HG02840 (cell line): ENCODE data around the gene DAAM2.

ENCODE experiments used
- ATAC-seq: cut with Tn5 transposase; IDR thresholded peaks from one replicate; pipeline ENCODE4 v1.9.1; 2021; ENCODE audit warnings: mild to moderate bottlenecking, moderate library complexity, moderate number of reproducible peaks; ENCODE audit not compliant: unreplicated experiment, low FRiP score

Gene DAAM2

GRCh38 chr6:39786649-39787048 is 5.5 kb upstream of the DAAM2 start:
- no peak for ATAC-seq

- no peak for ATAC-seq
Measured at GRCh38 chr6:39787322-39787721, 4.9 kb upstream of the DAAM2 start.

DNA sequence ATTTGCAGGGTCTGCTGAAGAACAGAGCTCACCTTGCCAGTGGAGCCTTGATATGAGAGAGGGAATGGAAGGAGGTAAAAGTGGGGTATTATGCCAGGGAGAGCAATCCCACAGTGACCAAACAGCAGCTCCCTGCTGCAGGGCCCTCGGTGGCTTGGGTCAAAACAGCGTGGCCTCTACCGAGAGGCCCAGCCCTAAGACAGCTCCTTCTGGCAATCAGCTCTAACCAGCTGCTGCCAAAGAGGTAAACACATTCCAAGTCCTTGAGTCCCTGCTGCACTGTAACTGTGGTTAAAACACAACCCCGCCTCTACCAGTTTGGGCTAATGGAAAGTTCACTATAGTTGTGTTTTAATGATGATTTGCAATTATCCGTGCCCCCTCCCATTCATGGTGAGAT is 1.4 kb upstream of the DAAM2 start:
- ATAC-seq, result no peak

DNA sequence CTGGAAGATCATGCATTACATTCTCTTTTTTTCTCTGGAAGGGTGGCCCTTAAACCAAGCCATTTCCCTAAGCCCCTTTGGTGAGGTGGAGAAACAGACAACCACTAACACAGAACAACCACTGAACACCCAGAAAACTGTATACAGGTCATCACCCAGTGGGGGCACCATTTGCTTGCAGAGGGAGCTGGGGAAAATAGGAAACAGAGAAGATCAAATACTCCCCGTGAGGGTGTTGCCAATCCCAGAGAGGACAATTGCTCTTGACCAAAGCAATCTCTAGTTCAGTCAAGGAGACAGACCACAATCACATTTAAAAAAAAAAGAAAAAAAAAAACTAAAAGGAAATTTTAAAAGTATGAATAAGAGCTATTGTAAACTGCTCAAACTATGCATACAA is 865 bp upstream of the DAAM2 start:
- no peak for ATAC-seq

DNA sequence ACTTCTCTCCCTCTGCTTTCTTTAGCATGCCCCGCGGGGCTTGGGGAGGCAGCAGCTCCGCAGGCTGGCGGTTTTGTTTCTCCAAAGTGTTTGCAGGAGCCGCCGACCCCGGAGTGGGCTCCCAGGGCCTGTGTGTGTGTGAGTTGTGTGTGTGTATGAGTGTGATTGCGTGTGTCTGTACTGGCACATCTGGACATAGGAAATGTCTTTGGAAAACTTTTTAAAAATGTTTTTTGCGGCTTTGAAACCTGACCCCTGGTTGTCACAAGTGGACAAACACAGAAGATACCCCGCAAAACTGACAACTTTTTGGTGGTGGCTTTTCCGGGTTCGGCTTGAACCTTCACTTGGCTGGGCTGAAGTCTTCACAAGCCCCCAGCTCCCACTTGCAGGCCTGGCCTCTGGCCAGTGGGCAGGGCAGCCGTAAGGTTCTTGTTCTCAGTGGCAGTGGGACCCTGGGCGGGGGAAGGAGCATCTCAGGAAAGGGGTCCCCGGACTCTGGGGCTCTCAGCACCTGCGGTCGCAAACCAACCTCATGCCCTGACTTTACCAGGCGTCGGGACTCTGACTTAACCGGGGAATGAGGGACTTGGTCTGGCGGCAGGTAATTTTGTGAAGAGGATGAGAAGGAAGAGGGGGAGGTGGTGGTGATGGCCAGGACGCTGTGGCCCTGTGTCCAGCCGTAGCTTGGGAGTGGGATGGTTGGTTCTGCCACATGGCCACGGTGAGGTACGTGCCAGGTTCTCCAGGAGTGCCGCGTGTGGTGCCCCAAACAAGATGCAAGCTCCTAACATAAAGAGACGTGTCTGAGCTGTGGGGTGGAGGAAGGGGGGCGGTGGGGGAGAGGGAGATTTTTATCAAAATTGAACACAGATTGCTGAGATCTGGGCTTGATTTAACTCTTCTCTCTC is 619 bp downstream of the DAAM2 start:
- ATAC-seq, result no peak

GRCh38 chr6:39793516-39793915 is 1.3 kb downstream of the DAAM2 start:
- ATAC-seq, result no peak

DNA sequence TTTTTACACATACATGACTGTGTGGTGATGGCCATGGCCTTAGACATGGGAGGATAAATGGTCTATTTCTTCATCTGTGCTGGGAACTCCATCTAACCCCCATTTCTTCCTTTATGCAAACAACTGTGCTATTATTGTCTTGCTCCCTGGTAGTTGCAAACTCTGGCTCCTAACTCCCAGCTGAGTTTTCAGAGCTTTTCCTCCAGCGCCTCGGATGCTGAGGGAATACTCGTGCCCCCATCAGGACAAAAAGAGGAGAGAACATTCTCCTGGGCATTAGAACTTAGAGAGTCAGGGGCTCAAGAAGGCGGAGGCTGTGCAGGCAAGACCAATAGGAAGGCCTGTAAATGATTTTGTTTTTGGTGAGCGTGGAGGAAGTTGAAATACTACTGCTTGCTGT is 2.1 kb downstream of the DAAM2 start:
- no peak for ATAC-seq

DNA sequence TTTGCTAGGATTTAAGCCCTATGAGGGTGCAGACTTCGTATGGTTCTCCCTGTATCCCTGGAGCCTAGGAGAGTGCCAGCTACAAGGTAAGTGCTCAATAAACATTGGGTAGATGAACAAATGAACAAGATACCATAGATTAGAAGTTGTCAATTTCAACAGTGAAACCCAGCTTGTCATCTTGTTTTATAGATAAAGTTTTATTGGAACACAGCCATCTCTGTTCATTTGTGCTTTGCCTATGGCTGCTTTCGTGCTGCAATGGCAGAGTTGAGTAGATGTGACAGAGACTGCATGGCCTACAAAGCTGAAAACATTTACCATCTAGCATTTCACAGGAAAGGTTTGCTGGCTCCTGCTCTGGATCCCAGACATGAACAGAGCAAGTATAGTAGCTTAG is 5.6 kb downstream of the DAAM2 start:
- no peak for ATAC-seq

DNA sequence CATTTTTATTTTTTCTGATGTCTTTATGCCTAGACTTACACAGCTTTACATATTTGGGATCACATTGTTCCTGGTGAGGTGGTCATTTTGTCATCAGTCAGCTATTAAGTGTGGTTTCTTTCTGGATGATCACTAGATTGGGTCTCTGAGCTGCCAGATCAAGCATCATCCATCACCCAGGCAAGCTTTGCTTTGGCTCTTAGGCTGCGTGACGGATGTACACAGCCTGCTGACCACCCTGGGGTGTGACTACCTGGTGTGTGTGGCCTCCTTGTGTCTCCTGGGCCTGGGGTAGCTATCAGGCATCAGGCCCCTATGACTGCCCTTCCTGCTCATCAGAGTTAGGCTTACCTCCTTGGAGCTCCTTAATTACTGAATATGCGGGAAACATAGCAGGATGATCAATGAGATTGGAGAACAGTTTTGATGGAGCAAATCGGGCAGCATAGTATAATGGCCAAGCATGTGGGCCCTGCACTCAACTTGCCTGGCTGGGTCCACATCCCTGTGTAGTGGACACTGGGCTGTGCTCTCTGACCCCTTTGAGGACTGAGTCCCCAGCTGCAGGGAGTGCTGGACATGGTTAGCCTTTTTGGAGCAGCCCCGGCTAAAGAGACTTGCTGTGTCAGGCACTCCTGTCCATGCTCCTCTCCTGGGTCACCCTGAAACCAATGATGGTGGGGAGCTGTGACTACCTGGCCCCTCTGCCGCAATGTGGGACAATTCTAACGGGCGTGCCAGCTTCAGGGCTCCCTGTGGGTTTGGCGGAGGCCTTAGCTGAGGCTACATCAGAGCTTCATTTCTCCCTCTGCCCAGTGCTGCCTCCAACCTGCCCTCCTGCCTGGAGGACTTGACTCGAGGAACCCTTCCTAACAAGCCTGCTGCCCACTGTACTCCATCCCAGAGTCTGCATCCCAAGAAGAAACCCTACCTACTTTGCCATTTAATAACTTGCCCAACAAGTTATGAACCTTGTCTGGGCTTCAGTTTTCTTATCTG is 8.2 kb downstream of the DAAM2 start:
- no peak for ATAC-seq

- ATAC-seq, result no peak
Measured at GRCh38 chr6:39801456-39802251, 9.5 kb downstream of the DAAM2 start.

DNA sequence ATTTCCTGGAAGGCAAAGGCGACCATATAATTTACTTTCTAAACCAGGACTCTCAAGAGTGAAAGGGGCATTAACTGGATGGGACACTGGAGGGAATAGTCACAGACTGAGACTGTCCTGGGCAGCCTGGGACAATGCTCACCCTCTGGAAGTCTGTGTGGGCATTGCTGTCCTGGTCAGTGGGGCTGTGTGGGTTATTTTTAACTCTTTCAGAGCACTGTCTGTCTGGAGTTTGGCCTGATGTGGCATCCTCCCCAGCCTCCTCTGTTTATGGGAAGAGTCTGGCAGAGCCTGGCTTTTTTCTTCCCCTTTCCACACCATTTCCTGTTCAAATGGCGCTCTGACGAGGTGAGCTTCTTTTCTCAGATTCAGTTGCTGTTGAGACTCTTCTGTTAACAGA is 11.7 kb downstream of the DAAM2 start:
- ATAC-seq, result no peak

DNA sequence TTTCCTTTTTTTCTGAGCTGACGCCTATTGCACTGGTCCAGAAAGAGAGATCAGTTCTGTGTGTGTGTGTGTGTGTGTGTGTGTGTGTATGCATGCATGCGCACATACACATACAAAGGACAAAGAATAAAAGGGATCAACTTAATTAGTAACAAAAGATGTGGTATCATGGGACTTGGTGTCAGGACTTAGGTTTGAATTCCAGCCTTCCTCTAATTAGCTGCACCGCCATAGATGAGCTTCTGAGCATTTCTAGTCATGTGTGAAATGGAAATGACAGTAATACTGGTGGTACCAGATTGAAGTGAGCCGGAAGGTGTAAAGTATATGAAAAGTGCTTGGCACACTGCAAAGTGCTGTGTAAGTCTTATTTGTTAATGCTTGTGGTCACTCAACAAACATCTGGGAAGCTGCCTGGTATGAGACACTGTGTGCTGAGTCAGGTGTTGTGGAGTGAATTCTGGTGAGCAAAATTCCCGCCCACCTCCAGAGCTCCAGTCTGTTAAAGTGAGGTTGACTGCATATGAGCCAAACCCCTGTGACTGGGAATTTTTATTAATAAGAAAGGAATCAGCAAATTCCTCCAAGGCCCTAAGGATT is 12.4 kb downstream of the DAAM2 start:
- ATAC-seq, result no peak

- ATAC-seq, result no peak
Measured at GRCh38 chr6:39806278-39806677, 14.1 kb downstream of the DAAM2 start.

DNA sequence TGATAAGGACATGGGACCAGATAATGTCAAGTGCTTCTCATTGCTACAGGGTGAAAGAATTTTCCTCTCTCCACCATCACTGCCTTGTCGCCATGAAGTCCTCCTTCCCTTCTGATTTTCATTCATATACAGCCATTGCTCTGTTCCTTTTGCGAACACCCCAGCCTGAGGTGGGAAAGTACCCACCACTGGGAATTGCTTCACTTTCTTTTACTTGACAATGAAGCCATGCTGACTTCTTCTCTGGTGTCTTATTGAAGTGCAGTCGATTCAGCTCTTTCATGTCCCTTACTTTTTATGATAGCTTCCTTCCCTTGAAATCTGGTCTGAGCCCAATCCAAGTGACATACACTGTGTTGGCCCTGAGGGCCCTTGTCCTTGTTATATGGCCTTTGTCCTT is 16.2 kb downstream of the DAAM2 start:
- no peak for ATAC-seq

DNA sequence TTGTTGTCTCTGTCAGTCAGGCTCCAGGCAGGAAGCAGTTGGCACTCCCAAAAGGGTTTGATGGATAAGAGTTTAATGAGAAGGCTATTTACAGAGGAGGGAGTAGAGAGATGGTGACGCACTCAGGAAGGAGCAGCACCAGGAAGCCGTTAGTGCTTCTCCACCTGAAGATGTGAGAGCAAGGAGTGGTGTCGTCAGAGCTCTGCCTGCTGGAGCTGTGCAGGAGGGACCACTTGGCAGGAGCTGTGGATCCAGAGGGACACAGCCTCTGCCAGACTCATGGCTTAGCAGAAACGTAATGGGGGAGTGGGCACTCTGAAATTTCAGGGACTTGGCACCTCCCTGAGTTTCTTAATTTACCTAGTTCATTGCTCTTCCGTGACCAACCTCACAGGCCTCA is 16.8 kb downstream of the DAAM2 start:
- ATAC-seq, result no peak

DNA sequence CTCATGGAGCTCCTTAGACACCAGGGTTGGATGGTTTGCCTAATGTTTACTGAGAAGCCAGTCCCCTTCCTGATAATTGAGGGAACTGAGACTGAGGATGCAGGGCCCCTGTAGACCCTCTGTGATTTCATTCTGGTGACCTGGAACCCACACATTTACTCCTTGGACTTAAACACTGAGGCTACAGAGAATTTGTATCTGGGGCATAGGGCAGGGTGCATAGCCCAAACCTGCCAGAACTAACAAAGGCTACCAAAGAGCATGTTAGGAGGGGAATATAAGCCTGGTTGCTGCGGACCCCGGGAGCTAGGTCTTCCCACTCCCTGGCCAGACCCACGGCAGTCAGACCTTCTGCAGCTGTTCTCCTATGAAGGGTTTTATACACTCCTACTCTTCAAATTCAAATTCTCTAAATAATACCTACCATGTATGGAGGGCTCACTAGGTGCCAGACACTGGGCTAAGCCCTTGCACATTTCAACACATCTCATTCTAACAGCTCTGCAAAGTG is 19.7 kb downstream of the DAAM2 start:
- ATAC-seq, result no peak

DNA sequence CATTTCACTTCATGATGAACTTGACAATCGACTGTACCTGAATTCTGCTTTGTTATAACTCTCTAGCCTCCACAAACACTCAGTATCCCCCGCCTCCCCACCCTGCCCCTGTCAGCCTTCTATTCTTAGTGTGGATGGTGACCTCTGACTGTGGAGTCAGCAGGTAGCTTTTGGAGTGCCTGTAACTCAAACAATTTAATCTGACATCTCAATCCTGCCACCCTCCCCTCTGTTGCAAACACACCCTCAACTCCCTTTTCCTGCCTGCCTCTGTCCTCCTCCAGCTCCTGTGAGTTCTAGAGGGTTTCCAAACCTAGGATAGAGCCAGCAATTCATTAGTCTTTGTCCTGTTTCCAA is 20.3 kb downstream of the DAAM2 start:
- no peak for ATAC-seq

DNA sequence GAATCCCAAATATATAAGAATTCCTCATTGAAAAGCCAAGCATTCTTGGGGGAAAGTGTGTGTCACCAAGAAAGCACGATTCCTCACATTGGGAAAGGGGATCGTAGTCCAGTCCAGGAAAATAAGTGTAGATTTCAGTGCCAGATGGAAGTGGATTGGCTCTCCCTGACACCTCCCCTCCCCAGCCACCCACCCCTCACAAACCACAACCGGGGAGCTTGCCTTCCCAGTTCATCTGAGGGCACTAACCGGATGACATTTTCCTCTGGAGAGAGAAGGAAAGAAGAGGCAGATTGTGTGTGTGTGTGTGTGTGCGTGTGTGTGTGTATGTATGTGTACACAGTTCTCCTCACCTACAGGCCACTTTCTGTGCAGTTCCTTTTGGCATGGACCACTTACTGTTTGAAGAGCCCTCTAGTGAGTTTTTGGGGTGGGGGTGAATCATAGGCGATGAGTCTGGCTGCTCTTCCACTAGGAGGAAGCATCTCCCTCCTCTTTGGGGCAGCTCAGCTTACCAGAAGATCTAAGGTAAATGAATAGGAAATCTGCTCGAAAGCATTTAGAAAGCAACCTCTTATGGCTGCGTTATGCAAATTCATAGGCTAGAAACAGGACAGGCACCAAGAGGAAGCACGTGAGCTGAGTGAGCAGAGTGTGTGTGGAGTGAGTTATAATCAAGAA is 20.8 kb downstream of the DAAM2 start:
- ATAC-seq, result peak; percentile 85

- ATAC-seq, result no peak
Measured at GRCh38 chr6:39814236-39814635, 22.1 kb downstream of the DAAM2 start.
